ENCODE results near the gene DKKL1.

DNA sequence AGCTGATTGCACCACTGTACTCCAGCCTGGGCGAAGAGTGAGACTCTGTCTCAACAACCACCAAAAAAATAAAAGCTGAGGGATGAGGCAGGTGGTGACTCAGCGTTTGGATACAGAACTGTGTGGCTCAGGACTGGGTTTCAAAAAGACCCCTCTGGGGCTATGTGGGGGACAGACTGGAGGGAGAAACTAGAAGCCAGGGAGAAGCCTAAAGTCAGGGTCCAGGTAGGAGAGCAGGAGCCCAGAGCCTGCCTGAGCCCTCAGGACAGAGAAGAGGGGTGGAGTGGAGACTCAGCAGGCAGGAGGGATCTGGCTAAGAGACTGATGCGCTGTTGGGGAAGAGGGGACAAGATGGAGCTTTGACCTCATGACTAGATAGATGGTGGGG is 30.3 kb upstream of the DKKL1 start:
- TF ChIP-seq, protein P1, sequence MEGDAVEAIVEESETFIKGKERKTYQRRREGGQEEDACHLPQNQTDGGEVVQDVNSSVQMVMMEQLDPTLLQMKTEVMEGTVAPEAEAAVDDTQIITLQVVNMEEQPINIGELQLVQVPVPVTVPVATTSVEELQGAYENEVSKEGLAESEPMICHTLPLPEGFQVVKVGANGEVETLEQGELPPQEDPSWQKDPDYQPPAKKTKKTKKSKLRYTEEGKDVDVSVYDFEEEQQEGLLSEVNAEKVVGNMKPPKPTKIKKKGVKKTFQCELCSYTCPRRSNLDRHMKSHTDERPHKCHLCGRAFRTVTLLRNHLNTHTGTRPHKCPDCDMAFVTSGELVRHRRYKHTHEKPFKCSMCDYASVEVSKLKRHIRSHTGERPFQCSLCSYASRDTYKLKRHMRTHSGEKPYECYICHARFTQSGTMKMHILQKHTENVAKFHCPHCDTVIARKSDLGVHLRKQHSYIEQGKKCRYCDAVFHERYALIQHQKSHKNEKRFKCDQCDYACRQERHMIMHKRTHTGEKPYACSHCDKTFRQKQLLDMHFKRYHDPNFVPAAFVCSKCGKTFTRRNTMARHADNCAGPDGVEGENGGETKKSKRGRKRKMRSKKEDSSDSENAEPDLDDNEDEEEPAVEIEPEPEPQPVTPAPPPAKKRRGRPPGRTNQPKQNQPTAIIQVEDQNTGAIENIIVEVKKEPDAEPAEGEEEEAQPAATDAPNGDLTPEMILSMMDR (optimal IDR thresholded peaks at IDR 0.05 in 1 of 3, IDR thresholded peaks at IDR 0.05 in 1 of 3, conservative IDR thresholded peaks at IDR 0.05 in 1 of 3; ENCODE audit: extremely low read depth in 1 of 3, insufficient read depth in 2 of 3, low read length in 3 of 3): no peak
- TF ChIP-seq EZH2 (IDR thresholded peaks at IDR 0.05; ENCODE audit: low read length): no peak

Measured in keratinocyte (primary cell).